ENCODE data around the gene SCAND1. TPM values are rescaled to one million over a fixed set of nuclear protein-coding genes. Genes with fewer than 3 reads are reported as not detected.

Gene SCAND1
- polyA plus RNA-seq, 1 donor from 2014 or later = 156 TPM

DNA sequence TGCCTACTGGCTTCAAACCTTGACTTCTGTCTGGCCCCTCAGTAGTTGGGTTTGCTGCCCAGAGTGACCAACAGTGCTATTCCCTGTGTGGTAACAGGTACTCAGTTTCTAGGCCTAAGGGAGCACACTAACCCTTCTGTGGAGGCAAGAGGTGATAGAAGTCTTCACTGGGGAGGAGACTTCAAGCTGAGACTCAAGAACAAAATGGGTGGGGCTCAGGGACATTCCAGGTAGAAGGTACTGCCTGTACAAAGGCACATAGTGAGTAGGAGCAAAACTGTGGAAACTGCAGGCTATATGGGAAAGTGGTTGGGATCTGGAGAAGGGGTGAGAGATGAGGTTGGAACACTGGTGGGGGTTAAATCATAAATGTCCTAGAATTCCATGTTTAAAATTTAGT lies 2.3 kb upstream of the SCAND1 start:
- no peak overlapping the region for H3K4me3 ChIP-seq (ENCODE audit: low read length)
- H3F3A ChIP-seq (ENCODE audit: insufficient read depth, low read length, poor library complexity, severe bottlenecking) = peaks cover 10% of the 10 kb centered on the region
- no peaks in the 10 kb centered on the region for H3K27me3 ChIP-seq (ENCODE audit: insufficient read depth, low read depth, low read length)
- H3K9me3 ChIP-seq (ENCODE audit: low read length) = no peaks in the 10 kb centered on the region
- no peak overlapping the region for H2AFZ ChIP-seq (ENCODE audit: low read depth, low read length)
- TF ChIP-seq RAD21 (conservative IDR thresholded peaks at IDR 0.05) (no peak), EZH2 (IDR thresholded peaks at IDR 0.05; ENCODE audit: borderline replicate concordance, insufficient read depth, low read length, poor library complexity, severe bottlenecking) (no peak), POLR2AphosphoS5 (IDR thresholded peaks at IDR 0.05) (no peak), SMC3 (conservative IDR thresholded peaks at IDR 0.05; ENCODE audit: poor library complexity) (no peak)
- TF ChIP-seq, protein P1, sequence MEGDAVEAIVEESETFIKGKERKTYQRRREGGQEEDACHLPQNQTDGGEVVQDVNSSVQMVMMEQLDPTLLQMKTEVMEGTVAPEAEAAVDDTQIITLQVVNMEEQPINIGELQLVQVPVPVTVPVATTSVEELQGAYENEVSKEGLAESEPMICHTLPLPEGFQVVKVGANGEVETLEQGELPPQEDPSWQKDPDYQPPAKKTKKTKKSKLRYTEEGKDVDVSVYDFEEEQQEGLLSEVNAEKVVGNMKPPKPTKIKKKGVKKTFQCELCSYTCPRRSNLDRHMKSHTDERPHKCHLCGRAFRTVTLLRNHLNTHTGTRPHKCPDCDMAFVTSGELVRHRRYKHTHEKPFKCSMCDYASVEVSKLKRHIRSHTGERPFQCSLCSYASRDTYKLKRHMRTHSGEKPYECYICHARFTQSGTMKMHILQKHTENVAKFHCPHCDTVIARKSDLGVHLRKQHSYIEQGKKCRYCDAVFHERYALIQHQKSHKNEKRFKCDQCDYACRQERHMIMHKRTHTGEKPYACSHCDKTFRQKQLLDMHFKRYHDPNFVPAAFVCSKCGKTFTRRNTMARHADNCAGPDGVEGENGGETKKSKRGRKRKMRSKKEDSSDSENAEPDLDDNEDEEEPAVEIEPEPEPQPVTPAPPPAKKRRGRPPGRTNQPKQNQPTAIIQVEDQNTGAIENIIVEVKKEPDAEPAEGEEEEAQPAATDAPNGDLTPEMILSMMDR (IDR thresholded peaks at IDR 0.05; ENCODE audit: poor library complexity, severe bottlenecking) = no peak
- no peak overlapping the region for H3K27ac ChIP-seq (ENCODE audit: low read length)
- no peaks in the 10 kb centered on the region for H3K36me3 ChIP-seq (ENCODE audit: insufficient read depth, low read length)
- no peaks in the 10 kb centered on the region for H3K9me2 ChIP-seq (ENCODE audit: insufficient read depth, low read length)
- no peak overlapping the region for H3K9ac ChIP-seq (ENCODE audit: low read length)
- peaks cover 4% of the 10 kb centered on the region for H4K20me1 ChIP-seq (ENCODE audit: insufficient read depth)
- peaks cover 19% of the 10 kb centered on the region for H3K79me2 ChIP-seq (replicated peaks; ENCODE audit: insufficient read depth, low read length)
- H3K4me2 ChIP-seq (ENCODE audit: low read length) = no peak overlapping the region

DNA sequence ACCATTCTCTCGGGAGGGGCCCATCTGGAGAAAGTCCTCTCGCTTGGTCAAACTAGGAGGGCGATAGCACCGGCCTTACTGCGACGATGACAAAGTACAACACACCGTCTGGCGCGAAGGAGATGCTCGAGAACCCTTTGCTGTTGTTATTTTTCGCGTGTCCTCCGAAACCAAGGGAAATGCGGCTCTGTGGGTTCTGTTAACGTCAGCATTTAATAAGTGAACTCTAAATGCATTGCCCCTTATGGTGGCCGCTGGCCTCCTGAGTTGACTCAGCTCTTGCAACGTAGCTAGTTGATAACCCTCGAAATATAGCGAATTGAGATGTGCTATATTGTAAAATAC lies 577 bp upstream of the SCAND1 start:
- Histone ChIP-seq H3K9me3 (ENCODE audit: low read length) (no peaks in the 10 kb centered on the region), H3K9me2 (ENCODE audit: insufficient read depth, low read length) (no peaks in the 10 kb centered on the region), H3F3A (ENCODE audit: insufficient read depth, low read length, poor library complexity, severe bottlenecking) (peaks cover 10% of the 10 kb centered on the region), H2AFZ (ENCODE audit: low read depth, low read length) (peak overlapping the region; percentile 51), H3K79me2 (replicated peaks; ENCODE audit: insufficient read depth, low read length) (peaks cover 19% of the 10 kb centered on the region), H3K27me3 (ENCODE audit: insufficient read depth, low read depth, low read length) (no peaks in the 10 kb centered on the region), H3K27ac (ENCODE audit: low read length) (peak overlapping the region; percentile 98), H4K20me1 (ENCODE audit: insufficient read depth) (peaks cover 4% of the 10 kb centered on the region), H3K4me2 (ENCODE audit: low read length) (peak overlapping the region; percentile 71), H3K9ac (ENCODE audit: low read length) (peak overlapping the region; percentile 100), H3K36me3 (ENCODE audit: insufficient read depth, low read length) (no peaks in the 10 kb centered on the region), H3K4me3 (ENCODE audit: low read length) (peak overlapping the region; percentile 100)
- TF ChIP-seq SMC3 (conservative IDR thresholded peaks at IDR 0.05; ENCODE audit: poor library complexity) (no peak), RAD21 (conservative IDR thresholded peaks at IDR 0.05) (no peak), MXI1 (conservative IDR thresholded peaks at IDR 0.05; ENCODE audit: poor library complexity, severe bottlenecking) (no peak), POLR2AphosphoS5 (IDR thresholded peaks at IDR 0.05) (no peak)

DNA sequence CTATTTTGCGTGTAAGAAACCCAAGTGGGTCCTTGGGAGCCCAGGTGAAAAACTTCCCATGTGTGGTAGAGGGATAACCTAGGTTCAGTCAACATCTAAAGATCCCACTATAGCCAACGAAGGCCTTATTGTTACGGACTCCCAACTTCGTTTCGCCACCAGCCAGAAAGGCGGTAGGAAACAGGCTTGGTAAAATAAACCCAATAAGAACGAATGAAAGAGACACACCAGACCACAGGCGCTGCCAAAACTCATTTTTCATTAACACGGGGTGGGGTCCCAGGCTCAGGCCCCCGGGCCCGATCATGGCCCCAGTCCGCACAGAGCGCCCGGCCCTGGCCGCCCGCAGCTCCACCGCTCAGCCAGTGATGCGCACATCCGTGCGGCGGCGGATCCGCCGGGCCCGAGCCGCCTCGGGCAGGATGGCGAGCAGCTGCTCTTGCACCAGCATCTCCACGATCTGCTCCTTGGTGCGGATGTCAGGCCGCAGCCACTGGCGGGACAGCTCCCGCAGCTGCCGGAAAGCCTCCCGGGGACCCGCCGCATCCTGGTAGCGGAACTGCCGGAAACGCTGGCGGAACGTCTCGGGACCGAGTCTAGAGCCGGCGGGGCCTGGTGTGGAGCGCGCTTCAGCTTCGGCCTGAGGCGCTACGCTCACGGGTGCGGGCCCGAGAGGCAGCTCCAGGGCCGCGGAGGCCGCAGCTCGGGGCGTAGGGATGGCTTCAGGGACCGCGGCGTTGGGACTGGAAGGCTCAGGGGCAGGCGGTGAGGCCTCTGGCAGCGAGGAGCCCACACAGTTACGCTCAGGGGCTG lies 709 bp downstream of the SCAND1 start:
- Histone ChIP-seq H3K9ac (ENCODE audit: low read length) (peak overlapping the region; percentile 100), H2AFZ (ENCODE audit: low read depth, low read length) (peak overlapping the region; percentile 90), H3K79me2 (replicated peaks; ENCODE audit: insufficient read depth, low read length) (peaks cover 19% of the 10 kb centered on the region), H3K9me3 (ENCODE audit: low read length) (no peaks in the 10 kb centered on the region), H3K27me3 (ENCODE audit: insufficient read depth, low read depth, low read length) (no peaks in the 10 kb centered on the region), H4K20me1 (ENCODE audit: insufficient read depth) (peaks cover 4% of the 10 kb centered on the region), H3K4me3 (ENCODE audit: low read length) (peak overlapping the region; percentile 100), H3K27ac (ENCODE audit: low read length) (peak overlapping the region; percentile 98), H3K4me2 (ENCODE audit: low read length) (peak overlapping the region; percentile 99), H3K36me3 (ENCODE audit: insufficient read depth, low read length) (no peaks in the 10 kb centered on the region), H3F3A (ENCODE audit: insufficient read depth, low read length, poor library complexity, severe bottlenecking) (peaks cover 10% of the 10 kb centered on the region), H3K9me2 (ENCODE audit: insufficient read depth, low read length) (no peaks in the 10 kb centered on the region)
- TF ChIP-seq EZH2 (IDR thresholded peaks at IDR 0.05; ENCODE audit: borderline replicate concordance, insufficient read depth, low read length, poor library complexity, severe bottlenecking) (no peak), POLR2AphosphoS5 (IDR thresholded peaks at IDR 0.05) (no peak), RAD21 (conservative IDR thresholded peaks at IDR 0.05) (no peak), SMC3 (conservative IDR thresholded peaks at IDR 0.05; ENCODE audit: poor library complexity) (no peak), TAF1 (IDR thresholded peaks at IDR 0.05; ENCODE audit: low read depth) (no peak), EP300 (conservative IDR thresholded peaks at IDR 0.05; ENCODE audit: poor library complexity, severe bottlenecking) (no peak), MXI1 (conservative IDR thresholded peaks at IDR 0.05; ENCODE audit: poor library complexity, severe bottlenecking) (no peak)
- TF ChIP-seq, protein P2, sequence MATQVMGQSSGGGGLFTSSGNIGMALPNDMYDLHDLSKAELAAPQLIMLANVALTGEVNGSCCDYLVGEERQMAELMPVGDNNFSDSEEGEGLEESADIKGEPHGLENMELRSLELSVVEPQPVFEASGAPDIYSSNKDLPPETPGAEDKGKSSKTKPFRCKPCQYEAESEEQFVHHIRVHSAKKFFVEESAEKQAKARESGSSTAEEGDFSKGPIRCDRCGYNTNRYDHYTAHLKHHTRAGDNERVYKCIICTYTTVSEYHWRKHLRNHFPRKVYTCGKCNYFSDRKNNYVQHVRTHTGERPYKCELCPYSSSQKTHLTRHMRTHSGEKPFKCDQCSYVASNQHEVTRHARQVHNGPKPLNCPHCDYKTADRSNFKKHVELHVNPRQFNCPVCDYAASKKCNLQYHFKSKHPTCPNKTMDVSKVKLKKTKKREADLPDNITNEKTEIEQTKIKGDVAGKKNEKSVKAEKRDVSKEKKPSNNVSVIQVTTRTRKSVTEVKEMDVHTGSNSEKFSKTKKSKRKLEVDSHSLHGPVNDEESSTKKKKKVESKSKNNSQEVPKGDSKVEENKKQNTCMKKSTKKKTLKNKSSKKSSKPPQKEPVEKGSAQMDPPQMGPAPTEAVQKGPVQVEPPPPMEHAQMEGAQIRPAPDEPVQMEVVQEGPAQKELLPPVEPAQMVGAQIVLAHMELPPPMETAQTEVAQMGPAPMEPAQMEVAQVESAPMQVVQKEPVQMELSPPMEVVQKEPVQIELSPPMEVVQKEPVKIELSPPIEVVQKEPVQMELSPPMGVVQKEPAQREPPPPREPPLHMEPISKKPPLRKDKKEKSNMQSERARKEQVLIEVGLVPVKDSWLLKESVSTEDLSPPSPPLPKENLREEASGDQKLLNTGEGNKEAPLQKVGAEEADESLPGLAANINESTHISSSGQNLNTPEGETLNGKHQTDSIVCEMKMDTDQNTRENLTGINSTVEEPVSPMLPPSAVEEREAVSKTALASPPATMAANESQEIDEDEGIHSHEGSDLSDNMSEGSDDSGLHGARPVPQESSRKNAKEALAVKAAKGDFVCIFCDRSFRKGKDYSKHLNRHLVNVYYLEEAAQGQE (IDR thresholded peaks at IDR 0.05; ENCODE audit: borderline replicate concordance) = no peak
- TF ChIP-seq, protein P1 (IDR thresholded peaks at IDR 0.05; ENCODE audit: poor library complexity, severe bottlenecking) = no peak

Data from neural cell (in vitro differentiated cells).